HepG2 (cell line): ENCODE data around the gene CDK6. TPM values are rescaled to one million over a fixed set of nuclear protein-coding genes. Genes with fewer than 3 reads are reported as not detected.

ENCODE experiments used
- GPBP1L1 ChIP-seq: sonication (generic); formaldehyde crosslinking; IDR thresholded peaks from 2 replicates; pipeline ENCODE4 v1.5.0; 2020; ENCODE audit warnings: mild to moderate bottlenecking, missing genetic modification reagents
- HMGXB4 ChIP-seq, 2 experiments: sonication (generic) in 1 of 2; formaldehyde crosslinking in 1 of 2; IDR thresholded peaks; 2 replicates each; pipeline versions ENCODE4 v1.4.0 to v1.6.1; 2018 to 2020; ENCODE audit warnings: missing genetic modification reagents in 2 of 2, borderline replicate concordance in 1 of 2, low read depth in 1 of 2, mild to moderate bottlenecking in 1 of 2, missing biosample characterization in 1 of 2
- IRX3 ChIP-seq: sonication (generic); formaldehyde crosslinking; IDR thresholded peaks from 2 replicates; pipeline ENCODE4 v1.8.1; 2023; ENCODE audit warnings: mild to moderate bottlenecking, low read depth, missing genetic modification reagents, borderline replicate concordance
- PAXIP1 ChIP-seq: sonication (generic); formaldehyde crosslinking; conservative IDR thresholded peaks from 2 replicates; pipeline ENCODE4 v1.4.0; 2020; ENCODE audit warnings: mild to moderate bottlenecking, missing genetic modification reagents, moderate library complexity
- ZFP36L1 ChIP-seq: sonication (generic); formaldehyde crosslinking; IDR thresholded peaks from 2 replicates; pipeline ENCODE4 v1.8.0; 2022; ENCODE audit warnings: mild to moderate bottlenecking, missing genetic modification reagents, moderate library complexity
- ZNF207 ChIP-seq: fragments of 450-650 bp; IDR thresholded peaks from 2 replicates; pipeline ENCODE4 v1.6.1; 2016; ENCODE audit warnings: antibody characterized with exemption, borderline replicate concordance
- ZNF530 ChIP-seq: sonication (generic); formaldehyde crosslinking; IDR thresholded peaks from 2 replicates; pipeline ENCODE4 v1.5.0; 2020; ENCODE audit warnings: low read depth, mild to moderate bottlenecking, missing genetic modification reagents
- polyA plus RNA-seq, 8 experiments: library from polyadenylated mRNA; depleted of rRNA in 3 of 8; stranded (reverse) in 7 of 8; unstranded in 1 of 8; fragments of >200 nt; fragmentation: Illumina TruSeq in 4 of 8; extraction: Trizol in 4 of 8; gene quantifications; 2 replicates each; pipeline versions ENCODE4 v1.2.1 to v1.2.3, GENCODE V29; 2011 to 2016; ENCODE audit warnings: low read depth in 4 of 8, missing spikeins in 1 of 8, mixed read lengths in 1 of 8; ENCODE audit not compliant: insufficient read depth in 1 of 8
- total RNA-seq, 5 experiments: library from RNA; depleted of rRNA; stranded (reverse); fragments of >200 nt; fragmentation: Illumina TruSeq; extraction: Trizol; gene quantifications; 2 replicates each; pipeline ENCODE4 v1.2.3, GENCODE V29; 2016; ENCODE audit warnings: low read depth in 1 of 5

The CDK6 gene
- total and polyA plus RNA-seq, 2 of the 13 experiments (the other 11 are each of a cell fraction or from before 2014, with no cell fraction given): 34.6 to 90.8 TPM

GRCh38 chr7:92815412-92815811, 21.0 kb downstream of the CDK6 start (continued):
- TF ChIP-seq ZNF530 (CRISPR knock-in tag): no peak
- no peak for TF ChIP-seq PAXIP1 (CRISPR knock-in tag)
- TF ChIP-seq GPBP1L1 (CRISPR knock-in tag): no peak
- TF ChIP-seq ZNF207: no peak
- no peak for TF ChIP-seq IRX3 (CRISPR knock-in tag)
- no peak for TF ChIP-seq HMGXB4 (CRISPR knock-in tag; IDR thresholded peaks at IDR 0.05; ENCODE audit: borderline replicate concordance in 1 of 2, low read depth in 1 of 2)
- no peak for TF ChIP-seq ZFP36L1 (CRISPR knock-in tag)
